Cardiac muscle cell (in vitro differentiated cells and primary cell): ENCODE results near the gene NOL4L. TPM values are rescaled to one million over a fixed set of nuclear protein-coding genes. Genes with fewer than 3 reads are reported as not detected.
A peak's percentile ranks its signal among the peaks of the same experiment; 100 is the strongest.

Experiments
- DNase-seq, 2 donors: peaks; one replicate each; pipeline versions ENCODE4 v3.0.0 to v3.0.0-alpha.2; 2010 to 2017; ENCODE audit warnings: low read depth in 1 of 2, low spot score in 1 of 2
- H3K27ac ChIP-seq: fragments of 200-600 bp; sonication (generic); 2 replicates; pipeline ENCODE4 v1.5.1; 2016
- H3K27me3 ChIP-seq: fragments of 200-600 bp; sonication (generic); 2 replicates; pipeline ENCODE4 v1.6.0; 2016; ENCODE audit warnings: control low read depth
- H3K36me3 ChIP-seq: fragments of 200-600 bp; sonication (generic); 2 replicates; pipeline ENCODE4 v1.5.1; 2016; ENCODE audit warnings: control low read depth
- H3K4me1 ChIP-seq: fragments of 200-600 bp; sonication (generic); 2 replicates; pipeline ENCODE4 v1.8.1; 2017; ENCODE audit warnings: low read depth, mild to moderate bottlenecking, mixed run types
- H3K4me3 ChIP-seq: fragments of 200-600 bp; sonication (generic); 2 replicates; pipeline ENCODE4 v1.5.1; 2016; ENCODE audit warnings: mild to moderate bottlenecking
- H3K9me3 ChIP-seq: fragments of 200-600 bp; sonication (generic); 2 replicates; pipeline ENCODE4 v1.5.1; 2017; ENCODE audit warnings: low read depth, mild to moderate bottlenecking, control low read depth
- CTCF ChIP-seq: IDR thresholded peaks from 2 replicates; pipeline ENCODE4 v1.5.1; 2012; ENCODE audit warnings: low read depth, mild to moderate bottlenecking, low read length
- polyA plus RNA-seq: library from polyadenylated mRNA; unstranded; fragments of >200 nt; fragmentation: Nextera tagmentation; extraction: Ambion mirVana; gene quantifications from 2 replicates; pipeline ENCODE4 v1.2.1, GENCODE V29; 2016
- total RNA-seq: library from RNA; depleted of rRNA; stranded (reverse); fragments of >200 nt; gene quantifications from 2 replicates; pipeline ENCODE4 v1.2.3, GENCODE V29; 2016

NOL4L gene, protein sequence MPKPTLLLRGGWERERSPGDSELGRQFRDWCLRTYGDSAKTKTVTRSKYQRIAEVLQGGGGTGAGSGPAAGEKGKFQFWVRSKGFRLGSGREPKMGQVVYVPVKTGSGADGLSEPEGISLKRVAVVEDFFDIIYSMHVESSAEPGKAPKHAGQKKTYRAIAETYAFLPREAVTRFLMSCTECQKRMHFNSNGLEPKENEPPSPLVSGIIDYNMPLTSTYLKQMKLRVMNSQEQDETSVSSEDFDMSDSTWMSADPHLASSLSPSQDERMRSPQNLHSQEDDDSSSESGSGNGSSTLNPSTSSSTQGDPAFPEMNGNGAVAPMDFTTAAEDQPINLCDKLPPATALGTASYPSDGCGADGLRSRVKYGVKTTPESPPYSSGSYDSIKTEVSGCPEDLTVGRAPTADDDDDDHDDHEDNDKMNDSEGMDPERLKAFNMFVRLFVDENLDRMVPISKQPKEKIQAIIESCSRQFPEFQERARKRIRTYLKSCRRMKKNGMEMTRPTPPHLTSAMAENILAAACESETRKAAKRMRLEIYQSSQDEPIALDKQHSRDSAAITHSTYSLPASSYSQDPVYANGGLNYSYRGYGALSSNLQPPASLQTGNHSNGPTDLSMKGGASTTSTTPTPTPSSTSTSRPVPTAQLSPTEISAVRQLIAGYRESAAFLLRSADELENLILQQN
- 34.9 and 42.9 TPM in 2 replicates for total RNA-seq
- 24.6 and 29.9 TPM in 2 replicates for polyA plus RNA-seq

DNA sequence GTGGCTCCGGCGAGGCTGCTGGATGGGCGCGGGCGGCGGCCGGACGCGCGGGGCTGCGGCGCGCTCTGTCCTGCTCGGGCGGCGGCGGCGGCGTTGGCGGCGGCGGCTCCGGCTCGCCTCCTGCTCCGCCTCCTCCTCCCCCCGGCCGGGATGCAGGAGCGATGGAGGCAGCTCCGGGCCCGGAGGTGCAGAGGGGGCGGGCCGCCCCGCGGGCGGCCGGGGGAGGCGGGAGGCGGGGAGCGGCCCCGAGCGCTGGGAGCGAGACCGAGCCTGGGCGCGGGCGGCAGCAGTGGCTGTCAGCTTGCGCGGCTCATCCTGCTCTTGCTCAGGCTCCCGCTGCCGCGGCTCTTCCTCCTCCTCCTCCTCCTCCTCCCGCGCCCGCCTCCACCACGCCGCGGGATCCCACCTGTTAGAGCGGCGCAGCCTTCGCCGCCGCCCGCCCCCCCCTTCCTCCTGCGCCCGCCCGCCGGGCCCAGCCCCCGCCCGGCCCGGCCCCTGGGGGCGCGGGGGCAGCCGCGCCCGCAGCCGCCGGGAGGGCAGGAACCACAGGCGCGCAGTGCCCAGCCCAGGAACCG is at the start of gene NOL4L:
Gene NOL4L (minus strand): TSS at position 323 of the 575 bp plus-strand sequence. CDS start 443 bp downstream, outside the sequence.
- Histone ChIP-seq H3K36me3 (no peaks in the 10 kb centered on the region), H3K4me3 (peak within 1 kb of the TSS; percentile 98), H3K9me3 (no peaks in the 10 kb centered on the region), H3K4me1 (peaks cover 22% of the 10 kb centered on the region), H3K27ac (peak within 1 kb of the TSS; percentile 70), H3K27me3 (peaks cover 14% of the 10 kb centered on the region)
- TF ChIP-seq CTCF, result no peak
- peak; percentile 50 to 70 for DNase-seq

DNA sequence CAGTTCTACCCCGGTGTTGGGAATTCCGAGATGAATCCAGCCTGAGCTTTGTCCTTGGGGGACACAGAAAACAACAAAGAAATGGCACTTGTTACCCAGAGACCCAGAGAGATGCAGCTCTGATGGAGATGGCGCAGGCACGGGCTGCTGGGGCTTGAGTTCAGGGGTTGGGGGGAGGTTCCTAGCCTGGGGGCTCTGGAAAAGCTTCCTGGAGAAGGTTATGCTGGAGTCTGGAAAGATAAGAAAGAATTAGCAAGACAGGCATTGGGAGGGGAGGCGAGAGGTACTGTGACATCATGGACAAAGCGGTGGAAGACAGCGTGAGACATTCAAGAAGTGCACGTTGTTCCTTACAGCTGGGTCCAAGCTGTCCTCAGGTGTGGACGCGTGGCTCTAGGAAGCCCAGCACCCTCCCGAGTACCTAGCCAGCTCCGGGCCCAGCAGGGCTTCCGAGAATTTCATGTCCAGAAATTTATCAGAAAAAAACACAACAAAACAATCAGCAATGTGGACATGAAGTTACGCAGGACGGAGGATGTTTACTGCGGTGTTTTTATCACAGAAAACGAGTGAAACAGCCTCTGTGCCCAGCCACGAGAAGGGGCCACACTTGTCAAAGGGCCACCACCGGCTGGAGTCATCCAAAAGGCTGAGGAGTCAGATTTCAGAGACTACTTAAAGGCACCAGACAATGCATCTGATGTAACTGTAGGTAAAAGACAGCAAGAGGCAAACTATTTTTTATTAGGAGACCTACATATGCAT is 49.1 kb upstream of the NOL4L start:
- H3K4me3 ChIP-seq, result no peak overlapping the region
- DNase-seq, result peak; percentile 27 to 30
- no peak for TF ChIP-seq CTCF

GRCh38 chr20:32632461-32633354 is 47.6 kb upstream of the NOL4L start:
- H3K4me3 ChIP-seq, result no peak overlapping the region
- H3K9me3 ChIP-seq, result no peaks in the 10 kb centered on the region
- no peak for DNase-seq
- no peaks in the 10 kb centered on the region for H3K36me3 ChIP-seq
- no peaks in the 10 kb centered on the region for H3K27me3 ChIP-seq
- peaks cover 40% of the 10 kb centered on the region for H3K4me1 ChIP-seq
- peak overlapping the region; percentile 20 for H3K27ac ChIP-seq
- TF ChIP-seq CTCF, result no peak

More for the DNA sequence above, 49.1 kb upstream of the NOL4L start:
- Histone ChIP-seq H3K27ac (no peak overlapping the region), H3K27me3 (no peaks in the 10 kb centered on the region), H3K36me3 (no peaks in the 10 kb centered on the region), H3K9me3 (no peaks in the 10 kb centered on the region), H3K4me1 (peaks cover 29% of the 10 kb centered on the region)

GRCh38 chr20:32631933-32632460 is 46.9 kb upstream of the NOL4L start:
- peak overlapping the region; percentile 20 for H3K27ac ChIP-seq
- H3K4me3 ChIP-seq, result no peak overlapping the region
- H3K9me3 ChIP-seq, result no peaks in the 10 kb centered on the region
- peaks cover 47% of the 10 kb centered on the region for H3K4me1 ChIP-seq
- no peak for TF ChIP-seq CTCF
- DNase-seq, result no peak
- H3K36me3 ChIP-seq, result no peaks in the 10 kb centered on the region
- H3K27me3 ChIP-seq, result no peaks in the 10 kb centered on the region
